HG03039 (cell line): ENCODE results near the gene ZNF423.

Experiments used
- ATAC-seq: cut with Tn5 transposase; IDR thresholded peaks from one replicate; pipeline ENCODE4 v1.9.1; 2021; ENCODE audit warnings: mild to moderate bottlenecking, moderate library complexity; ENCODE audit not compliant: unreplicated experiment

ZNF423 gene

DNA sequence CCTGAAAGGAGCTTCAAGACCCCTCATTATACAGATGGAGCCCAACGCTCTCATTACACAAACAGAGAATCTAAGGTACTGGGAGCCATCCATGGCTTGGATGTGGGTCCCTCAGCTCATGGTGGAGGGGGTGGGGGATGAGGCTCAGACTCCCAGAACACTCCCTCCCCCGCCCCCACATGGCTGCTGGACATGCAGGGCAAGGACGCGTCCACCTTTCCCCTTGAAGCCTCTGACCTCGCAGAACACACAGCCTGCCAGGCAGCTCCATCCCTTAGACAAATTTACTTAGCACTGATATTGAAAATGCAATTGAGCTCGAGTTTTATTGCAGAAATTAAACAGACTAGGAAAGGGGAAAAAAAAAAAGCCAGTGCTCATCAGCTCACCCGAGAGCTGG is 203.9 kb downstream of the ZNF423 start:
- no peak for ATAC-seq

DNA sequence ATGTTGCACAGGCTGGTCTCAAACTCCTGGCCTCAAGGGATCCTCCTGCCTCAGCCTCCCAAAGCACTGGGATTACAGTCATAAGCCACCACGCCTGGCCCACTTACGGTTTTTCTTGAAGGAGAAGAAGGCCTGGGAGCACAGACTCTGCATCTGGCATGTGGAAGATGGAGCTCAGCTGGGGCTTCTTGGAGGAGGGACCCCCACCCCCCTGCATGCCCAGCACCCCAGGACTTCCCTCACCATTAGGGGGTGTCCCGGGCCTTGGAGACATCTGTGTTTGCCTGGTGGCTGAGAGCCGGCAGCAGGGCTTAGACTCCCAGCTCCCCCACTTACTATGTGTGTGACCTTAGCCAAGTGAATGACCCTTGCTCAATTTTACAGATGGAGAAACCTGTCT is 204.7 kb downstream of the ZNF423 start:
- no peak for ATAC-seq

DNA sequence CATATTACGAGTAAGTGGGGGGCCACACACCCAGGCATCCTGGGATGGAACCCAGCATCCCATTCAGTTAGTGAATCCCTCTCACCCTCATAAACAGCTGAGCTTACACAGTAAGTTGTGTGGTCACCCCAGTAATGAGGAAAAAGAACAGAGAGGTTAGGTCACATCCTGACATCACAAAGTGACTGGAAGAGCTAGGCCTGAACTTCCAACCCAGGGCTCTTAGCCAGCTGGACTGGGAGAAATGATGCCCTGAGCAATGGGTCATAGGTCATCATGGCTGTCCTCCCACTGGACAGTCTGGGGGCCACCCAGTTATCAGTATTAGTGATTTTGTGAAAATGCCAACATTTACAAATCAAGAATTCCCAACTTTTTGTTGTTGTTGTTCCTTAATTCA is 205.3 kb downstream of the ZNF423 start:
- no peak for ATAC-seq

DNA sequence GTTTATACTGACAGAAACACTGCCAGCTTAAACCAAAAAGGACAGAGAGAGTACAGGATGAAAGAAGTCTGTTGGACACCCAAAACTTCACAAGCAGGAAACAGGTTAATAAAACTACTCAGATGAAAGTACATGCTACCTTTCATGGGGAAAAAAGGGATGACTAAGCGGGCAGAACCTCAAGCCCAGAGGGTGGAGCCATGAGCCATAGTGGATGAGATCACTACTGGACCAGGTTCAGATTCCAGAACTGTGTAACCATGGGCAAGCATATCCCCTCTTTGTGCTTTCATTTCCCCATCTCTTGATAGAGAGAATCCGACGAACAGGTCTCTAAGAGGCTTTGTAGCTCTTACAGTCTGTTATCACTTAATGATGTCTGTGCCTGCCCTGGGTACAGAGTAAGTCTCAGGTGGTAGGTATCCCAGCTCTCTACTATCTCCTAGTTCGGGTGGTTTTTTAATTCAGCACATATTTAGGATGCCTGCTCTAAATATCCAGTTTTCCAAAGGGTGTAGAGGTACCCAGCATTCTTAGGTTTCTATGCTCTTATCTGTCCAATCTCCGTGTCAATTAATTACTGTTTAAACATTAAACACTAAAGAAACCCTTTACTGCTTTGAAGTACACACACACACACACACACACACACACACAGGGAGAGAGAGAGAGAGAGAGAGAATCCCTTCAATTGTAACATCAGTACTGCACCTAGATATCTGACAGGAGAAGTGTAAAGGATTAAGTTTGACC is 206.7 kb downstream of the ZNF423 start:
- ATAC-seq = no peak

DNA sequence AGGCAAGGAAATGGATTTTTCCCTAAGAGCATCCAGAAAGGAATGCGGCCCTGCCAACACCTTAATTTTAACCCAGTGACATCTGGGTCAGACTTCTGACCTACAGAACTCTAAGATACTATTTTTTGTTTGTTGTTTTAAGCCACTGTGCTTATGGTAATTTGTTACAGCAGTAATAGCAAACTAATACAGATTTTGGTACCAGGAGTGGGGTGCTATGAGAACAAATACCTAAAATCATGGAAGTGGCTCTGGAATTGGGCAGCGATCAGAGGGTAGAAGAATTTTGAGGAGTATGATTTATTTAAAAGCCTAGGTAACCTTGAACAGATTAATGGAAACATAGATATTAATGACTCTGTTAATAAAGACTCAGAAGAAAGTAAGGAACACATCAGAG is 208.2 kb downstream of the ZNF423 start:
- no peak for ATAC-seq

DNA sequence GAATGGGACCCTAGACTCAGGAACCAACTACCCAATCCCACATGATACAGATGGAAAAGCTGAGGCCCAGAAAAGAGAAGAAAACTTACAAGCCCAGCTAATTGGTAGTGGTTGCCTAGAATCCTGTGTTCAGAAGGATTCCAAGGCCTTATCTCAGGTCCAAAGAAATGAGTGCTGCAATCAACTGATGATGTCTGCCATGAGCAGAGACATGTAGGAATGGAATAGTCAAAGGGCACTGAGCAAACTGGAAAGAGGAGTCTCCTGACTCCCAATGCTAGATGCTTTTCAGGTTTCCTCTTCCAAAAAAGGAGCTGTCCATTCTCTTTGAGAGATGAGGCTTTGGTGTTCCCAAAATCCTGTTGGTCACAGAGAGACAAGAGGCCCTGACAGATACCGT is 210.6 kb downstream of the ZNF423 start:
- no peak for ATAC-seq

DNA sequence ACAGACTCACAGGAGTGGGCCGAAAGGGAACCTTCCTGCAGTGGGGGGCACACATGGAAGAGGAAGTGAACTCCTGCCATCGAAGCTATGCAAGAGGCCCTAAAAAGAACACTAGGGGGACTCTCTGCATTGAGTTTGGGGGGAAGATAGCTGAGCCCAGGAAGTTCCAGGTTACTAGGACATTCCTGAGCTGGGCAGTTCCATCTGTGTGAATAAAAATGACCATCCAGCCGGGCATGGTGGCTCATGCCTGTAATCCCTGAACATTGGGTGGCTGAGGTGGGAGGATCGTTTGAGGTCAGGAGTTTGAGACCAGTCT is 211.8 kb downstream of the ZNF423 start:
- ATAC-seq = no peak

DNA sequence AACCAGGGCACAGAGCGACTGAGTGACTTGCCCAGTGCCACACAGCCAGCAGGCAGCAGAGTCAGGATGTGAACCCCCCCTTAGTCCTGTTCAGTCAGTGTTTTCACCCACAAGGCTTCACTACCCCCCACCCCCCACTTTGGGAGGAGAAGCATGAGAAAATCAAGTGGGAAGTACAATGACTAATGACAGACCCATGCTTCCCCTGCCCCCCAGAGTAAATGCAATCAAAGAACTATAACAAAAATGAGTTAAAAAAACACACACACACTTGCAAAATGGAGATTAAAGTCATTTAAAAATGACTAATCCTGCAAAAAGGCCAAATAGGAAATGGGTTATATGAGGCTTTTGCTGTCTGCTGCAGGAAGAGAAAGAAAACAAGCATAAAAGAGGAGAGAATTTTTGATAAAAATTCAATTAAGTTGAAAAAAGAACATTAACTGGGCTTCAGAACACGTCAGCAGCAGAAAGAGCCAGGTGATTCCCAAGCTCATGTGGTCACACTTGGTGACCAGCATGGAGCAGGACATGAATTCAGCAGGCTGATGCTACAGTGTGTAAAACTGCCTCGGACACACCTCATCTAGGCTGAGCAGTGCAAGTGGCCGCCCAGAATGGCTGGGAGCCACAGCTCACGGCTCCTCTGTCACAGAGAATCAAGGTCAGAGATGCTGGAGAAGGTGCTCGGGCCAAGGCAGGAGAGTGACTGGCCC is 212.3 kb downstream of the ZNF423 start:
- ATAC-seq = no peak

DNA sequence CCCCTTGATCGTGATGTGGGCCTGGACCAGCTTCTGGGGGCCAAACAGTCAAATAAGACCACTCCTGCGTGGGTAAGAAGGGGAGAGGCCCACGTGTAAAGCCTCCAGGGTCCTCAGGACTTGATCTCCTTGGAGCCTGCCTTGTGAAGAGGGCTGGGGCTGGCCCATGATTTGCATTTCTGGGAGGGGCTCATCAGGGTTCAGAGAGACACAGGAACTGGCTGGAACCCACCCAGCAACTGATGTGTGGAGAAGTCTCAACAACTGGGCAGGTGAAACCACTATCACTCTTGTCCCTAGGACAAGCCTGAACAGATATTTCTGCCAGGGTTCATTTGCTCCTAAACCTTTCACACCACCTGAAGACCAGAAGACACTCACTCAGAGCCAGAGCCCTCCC is 214.7 kb downstream of the ZNF423 start:
- ATAC-seq = no peak

DNA sequence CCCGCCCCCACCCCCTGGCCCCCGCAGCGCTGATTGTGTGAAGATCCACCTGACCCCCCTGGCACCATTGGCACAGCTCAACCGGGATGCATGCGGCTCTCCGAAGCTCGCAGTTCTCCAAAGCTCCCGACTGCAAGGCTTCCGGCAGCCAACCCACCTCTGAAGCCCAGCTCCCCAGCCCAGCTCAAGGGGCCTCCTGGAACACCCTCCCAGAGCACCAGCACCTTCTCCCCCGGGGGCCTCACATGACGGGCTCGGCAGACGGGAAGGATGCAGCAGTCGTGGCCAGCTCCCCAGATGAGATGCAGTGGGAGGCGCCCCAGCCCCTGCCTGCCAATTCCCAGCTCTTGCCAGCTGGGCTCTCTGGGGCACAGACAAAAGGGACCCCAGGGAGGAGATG is 215.3 kb downstream of the ZNF423 start:
- no peak for ATAC-seq

DNA sequence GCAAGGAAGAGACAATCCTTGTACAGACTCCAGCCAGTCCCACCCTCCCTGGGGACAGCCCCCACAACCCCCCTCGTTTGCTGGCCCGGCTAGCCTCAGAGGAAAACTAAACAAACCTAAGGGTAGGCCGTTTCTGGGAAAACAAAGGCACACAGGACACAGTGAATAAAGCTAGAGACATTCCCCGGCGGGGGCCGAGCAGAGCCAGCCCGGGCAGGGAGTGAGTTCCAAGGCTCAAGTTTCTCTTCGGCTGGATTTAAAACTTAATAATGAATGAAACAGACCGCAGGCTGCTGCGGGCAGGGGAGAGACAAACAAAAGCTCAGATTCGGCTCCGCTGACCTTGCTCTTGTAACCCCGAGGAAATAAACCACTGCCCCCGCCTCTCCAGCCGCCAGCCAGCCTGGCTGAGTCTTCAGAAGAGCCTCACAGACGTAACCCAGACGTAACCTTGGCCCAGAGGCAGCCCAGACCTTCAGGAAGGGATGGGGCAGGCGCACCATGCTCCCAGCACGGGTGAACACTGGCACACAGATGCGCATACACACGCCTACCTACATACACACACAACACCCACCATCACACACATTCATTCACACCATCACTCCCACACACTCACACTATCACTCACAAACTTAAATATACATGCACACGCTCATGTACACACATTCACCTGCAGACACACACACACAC is 216.0 kb downstream of the ZNF423 start:
- ATAC-seq = no peak

DNA sequence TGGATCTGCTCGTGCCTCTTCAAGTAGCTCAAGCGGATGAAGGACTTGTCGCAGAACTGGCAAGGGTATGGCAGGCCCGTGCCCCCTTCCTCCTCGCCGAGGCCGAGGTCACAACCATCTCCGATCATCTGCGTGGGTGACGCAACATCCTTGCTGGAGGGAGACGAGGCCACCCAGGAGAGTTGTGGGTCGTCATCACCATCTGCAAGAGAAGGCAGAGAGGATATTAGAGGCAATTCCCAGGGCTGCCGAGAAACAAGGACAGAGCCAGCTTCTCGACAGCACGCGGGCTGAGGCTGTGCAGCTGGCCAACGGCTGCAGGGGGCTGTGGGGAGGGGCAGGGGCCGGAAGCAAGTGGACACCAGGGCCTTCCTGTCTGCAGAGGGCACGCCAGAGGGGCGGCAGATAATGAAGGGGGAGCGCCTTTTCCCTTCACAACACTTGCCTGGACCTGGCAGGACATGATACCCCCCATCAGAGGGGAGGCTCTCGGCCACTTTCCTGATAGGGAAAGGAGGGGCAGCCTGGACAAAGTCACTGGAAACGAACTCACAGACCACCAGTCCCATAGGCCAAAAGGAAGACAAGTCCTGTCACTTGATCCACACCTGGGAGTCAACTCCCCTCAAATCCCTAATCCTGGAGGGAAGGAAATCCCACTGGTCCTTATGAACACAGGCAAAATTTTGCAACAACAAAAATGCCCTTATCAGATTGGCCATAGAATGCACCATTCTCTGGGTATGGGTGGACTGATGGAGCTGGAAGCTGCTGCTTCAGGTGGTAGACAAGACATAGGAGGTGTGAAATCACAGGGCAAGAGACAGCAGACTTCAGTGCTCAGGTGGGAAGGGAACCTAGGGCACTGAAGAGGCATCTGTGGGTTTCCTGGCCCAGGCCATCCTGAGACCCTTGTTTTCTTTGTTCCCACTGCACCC is 217.0 kb downstream of the ZNF423 start:
- no peak for ATAC-seq

DNA sequence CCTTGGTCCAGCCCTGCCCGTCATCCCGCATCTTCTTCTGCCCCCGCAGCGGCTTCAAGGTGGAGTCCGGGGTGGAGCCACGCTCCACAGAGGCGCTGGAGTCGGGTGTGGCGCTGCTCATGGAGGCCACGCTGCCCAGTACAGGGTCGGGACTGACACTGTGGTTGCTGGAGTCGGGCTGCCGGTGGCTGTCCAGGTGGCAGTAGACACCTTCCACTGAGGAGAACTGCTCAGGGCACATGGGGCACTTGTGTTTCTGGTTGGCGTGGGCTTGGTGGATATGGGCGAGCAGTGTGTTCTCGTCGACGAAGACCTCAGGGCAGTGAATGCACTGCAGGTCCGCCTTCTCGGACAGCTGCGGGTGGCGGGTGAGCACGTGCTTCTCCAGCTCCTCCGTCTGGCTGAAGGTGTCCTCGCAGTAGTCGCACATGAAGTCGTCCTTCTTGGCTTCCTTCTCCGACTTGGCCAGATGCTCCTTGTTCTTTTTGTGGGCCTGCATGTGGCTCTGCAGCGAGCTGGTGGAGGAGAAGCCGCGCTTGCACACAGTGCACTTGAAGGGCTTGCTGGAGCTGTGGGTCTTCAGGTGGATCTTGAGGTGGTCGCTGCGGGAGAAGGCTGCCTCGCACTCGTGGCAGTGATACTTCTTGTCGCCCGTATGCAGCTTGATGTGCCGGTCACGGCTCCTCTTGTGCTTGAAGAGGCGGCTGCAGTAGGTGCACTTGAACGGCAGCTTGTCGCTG is 217.8 kb downstream of the ZNF423 start:
- no peak for ATAC-seq

DNA sequence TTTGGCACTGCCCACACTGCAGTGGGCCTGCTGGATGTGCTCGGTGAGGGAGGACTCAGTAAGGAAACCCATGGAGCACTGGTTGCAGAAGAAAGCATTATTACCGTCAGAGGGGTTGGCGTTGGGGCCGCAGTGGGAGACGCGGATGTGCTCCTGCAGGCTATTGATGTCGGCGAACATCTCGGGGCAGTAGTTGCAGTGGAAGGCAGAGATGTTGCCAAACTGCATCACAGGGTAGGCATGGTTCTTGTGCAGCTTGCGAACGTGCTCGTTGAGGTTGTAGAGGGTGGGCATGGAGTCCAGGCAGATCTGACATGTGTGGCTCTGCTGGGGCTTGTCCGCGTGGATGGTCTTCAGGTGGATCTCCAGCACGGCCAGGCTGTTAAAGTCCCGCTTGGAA is 218.4 kb downstream of the ZNF423 start:
- ATAC-seq = no peak

DNA sequence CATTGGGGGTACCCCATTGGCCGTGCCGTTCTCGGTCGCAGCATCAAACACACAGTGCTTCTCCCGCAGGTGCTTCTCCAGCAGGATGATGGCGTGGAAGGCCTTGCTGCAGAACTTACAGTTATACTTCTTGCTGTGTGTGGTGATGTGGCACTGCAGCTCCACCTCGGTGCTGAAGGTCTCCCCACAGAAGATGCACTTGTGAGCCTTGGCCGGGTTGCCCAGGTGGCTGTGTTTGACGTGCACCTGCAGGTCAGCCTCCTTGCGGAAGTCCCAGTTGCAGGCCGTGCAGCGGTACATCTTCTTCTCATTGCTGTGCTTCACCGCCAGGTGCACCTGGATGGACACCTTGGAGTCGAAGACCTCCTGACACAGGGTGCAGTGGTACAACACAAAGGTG is 219.3 kb downstream of the ZNF423 start:
- no peak for ATAC-seq

DNA sequence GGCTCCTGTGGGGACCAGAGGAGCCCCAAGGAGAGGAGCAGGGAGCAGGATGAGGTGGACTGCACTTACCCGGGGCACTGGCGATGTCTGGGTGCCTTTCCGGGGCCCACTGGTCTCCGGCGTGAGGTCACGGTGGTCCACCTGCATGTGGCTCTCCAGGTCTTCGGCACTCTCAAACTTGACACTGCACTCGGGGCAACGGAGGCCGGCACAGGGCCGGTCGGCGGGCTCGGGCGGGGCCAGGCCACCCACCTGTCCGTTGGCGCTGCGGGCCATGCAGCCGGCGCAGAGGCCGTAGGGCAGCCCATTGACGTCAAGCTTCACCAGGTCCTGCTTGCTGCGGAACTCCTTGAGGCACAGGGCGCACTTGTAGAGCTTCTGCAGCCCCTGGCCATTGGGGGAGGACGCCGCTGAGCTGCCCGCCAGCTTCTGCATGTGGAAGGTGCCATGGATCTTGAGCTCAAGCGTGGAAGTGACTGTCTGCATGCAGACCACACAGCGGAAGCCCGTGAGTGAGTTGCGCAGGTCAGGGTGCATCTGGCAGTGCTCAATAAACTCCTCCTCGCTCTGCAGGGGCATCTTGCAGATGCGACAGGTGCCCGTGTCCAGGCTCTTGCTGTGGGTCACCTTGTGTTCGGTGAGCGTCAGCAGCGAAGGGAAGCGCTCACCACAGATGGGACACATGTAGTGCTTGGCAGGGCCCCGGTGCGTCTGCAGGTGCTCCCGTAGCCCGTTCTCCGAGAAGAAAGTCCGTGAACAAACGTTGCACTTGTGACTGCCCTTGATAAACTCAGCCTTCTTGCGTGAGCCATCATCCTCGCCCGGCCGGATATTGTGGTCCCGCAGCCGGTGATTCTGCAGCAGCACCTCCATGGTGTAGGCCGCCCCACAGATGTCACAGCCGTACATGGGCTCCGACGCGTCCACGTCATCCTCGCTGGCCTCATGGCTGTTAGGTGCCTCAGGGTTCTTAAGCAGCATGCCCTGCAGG is 220.0 kb downstream of the ZNF423 start:
- no peak for ATAC-seq

DNA sequence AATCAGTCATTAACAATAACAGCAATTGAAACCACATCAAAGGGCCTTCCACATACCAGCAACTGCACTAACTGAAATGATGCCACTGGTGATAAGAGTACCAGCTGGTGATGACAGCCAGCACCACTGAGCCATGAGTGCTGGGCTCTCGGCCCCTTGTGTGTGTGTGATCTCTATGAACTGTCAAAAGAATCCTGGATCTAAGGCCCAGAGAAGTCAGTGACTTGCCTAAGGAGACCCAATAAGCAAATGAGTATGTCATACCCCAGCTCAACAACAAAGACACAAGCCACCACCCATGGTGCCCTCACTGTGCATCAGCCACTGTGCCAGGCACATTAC is 220.9 kb downstream of the ZNF423 start:
- no peak for ATAC-seq

DNA sequence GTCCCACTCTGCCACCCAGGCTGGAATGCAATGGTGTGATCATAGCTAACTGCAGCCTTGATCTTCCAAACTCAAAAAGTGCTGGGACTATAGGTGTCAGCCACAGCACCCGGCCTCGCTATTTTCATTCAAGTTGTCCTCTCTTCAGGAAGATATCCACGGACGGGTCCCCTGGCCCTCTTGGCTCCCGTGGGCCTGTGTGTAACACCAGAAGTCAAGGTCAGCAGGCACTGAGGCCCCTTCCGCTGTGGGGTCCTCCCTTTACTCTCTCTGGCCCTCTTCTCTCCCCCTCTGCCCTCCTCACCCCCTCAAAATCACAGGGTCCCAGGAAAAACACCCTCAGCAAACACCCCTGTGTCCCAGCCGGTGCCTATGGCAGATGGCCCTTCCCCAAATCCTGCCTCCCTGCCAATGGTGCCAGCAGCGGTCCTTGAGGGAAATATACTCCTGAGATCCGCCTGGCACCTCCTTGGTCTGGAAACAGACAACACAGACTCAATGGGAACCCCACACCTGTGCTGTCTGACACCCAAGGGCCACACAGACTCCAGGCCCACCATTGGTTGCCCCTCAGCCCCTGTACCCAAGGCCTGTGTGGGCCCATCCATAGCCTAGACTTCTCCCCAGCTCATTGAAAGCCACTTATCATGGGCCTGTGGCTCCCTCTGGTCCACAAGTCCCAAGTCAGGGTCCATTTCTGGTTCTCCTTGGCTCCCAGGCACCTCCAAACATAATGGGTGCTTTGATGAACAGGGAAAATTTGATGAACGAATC is 221.5 kb downstream of the ZNF423 start:
- no peak for ATAC-seq

DNA sequence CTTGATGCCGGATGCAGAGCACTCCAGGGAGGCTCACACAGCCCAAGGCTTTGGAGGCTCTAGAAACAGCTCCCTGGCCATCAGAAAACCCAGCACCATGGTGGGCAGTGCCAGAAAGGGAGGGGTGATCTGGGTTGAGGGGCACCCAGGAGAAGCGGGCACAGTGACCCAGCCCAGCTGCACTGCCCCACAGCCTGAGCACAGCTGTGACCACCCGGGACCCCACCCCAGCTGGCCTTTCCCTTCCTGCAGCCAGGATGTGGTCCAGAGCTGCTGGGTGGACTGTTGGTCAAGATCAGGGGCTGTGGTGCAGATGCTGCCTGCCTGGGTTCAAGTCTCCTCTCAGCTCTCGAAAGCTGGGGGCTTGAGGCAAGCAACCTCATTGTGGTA is 223.1 kb downstream of the ZNF423 start:
- no peak for ATAC-seq
